SK-N-SH treated with all-trans-retinoic acid at 6 μM for 48 hours (cell line): ENCODE results near the gene AGPAT4.

Source experiments
- BACH2 ChIP-seq: fragments of 250-450 bp; sonication (Bioruptor Pico); IDR thresholded peaks from 2 replicates; pipeline ENCODE4 v1.9.0; 2021; ENCODE audit warnings: mild to moderate bottlenecking, borderline replicate concordance
- CREB5 ChIP-seq: fragments of 250-450 bp; sonication (Bioruptor Pico); IDR thresholded peaks from 2 replicates; pipeline ENCODE4 v1.5.1; 2020; ENCODE audit warnings: low read depth, mild to moderate bottlenecking, moderate library complexity
- CSRNP3 ChIP-seq: fragments of 250-450 bp; sonication (Bioruptor Pico); IDR thresholded peaks from 2 replicates; pipeline ENCODE4 v1.5.1; 2021; ENCODE audit warnings: mild to moderate bottlenecking, moderate library complexity
- PATZ1 ChIP-seq: fragments of 250-450 bp; sonication (Bioruptor Pico); IDR thresholded peaks from 2 replicates; pipeline ENCODE4 v1.8.0; 2020; ENCODE audit warnings: mild to moderate bottlenecking, moderate library complexity, borderline replicate concordance
- TOX ChIP-seq: fragments of 250-450 bp; sonication (Bioruptor Pico); IDR thresholded peaks from 2 replicates; pipeline ENCODE4 v1.8.0; 2021; ENCODE audit warnings: mild to moderate bottlenecking, moderate library complexity, borderline replicate concordance
- ZFP3 ChIP-seq: fragments of 250-450 bp; sonication (Bioruptor Pico); IDR thresholded peaks from 2 replicates; pipeline ENCODE4 v1.5.0; 2020; ENCODE audit warnings: mild to moderate bottlenecking, moderate library complexity

- TF ChIP-seq PATZ1 (no peak), TOX (CRISPR knock-in tag) (no peak), ZFP3 (CRISPR knock-in tag) (no peak), CREB5 (no peak), BACH2 (CRISPR knock-in tag) (no peak), CSRNP3 (CRISPR knock-in tag) (no peak)
Observed at GRCh38 chr6:161199850-161200249, 74.0 kb downstream of the AGPAT4 start.
